Keratinocyte (primary cell): ENCODE data around the gene CACNG4. TPM values are rescaled to one million over a fixed set of nuclear protein-coding genes. Genes with fewer than 3 reads are reported as not detected.

Source experiments
- DNase-seq: peaks from one replicate; pipeline ENCODE4 v3.0.0-alpha.2; 2011; ENCODE audit warnings: low read depth, missing footprints, low spot score
- FAIRE-seq: peaks from 2 replicates; lab custom pipeline; 2011; peaks lifted over from hg19 to GRCh38; lab: Jason Lieb, UNC
- H2AFZ ChIP-seq: 2 replicates; pipeline ENCODE4 v1.6.0; 2012; ENCODE audit warnings: low read length, control low read depth, inconsistent platforms; ENCODE audit not compliant: control insufficient read depth
- H3K27ac ChIP-seq: 2 replicates; pipeline ENCODE4 v1.5.1; 2011; ENCODE audit warnings: low read length; ENCODE audit not compliant: control insufficient read depth, insufficient read depth
- H3K27me3 ChIP-seq: 3 replicates; pipeline ENCODE4 v1.6.0; 2011; ENCODE audit warnings: low read length; ENCODE audit not compliant: control insufficient read depth, insufficient read depth; ENCODE audit errors: extremely low read depth
- H3K36me3 ChIP-seq, 2 experiments: 2 replicates in 1 of 2; 3 replicates in 1 of 2; pipeline ENCODE4 v1.5.1; 2011; ENCODE audit warnings: low read length in 2 of 2, mild to moderate bottlenecking in 1 of 2; ENCODE audit not compliant: control insufficient read depth in 2 of 2, insufficient read depth in 2 of 2; ENCODE audit errors: extremely low read depth in 1 of 2
- H3K4me1 ChIP-seq: 3 replicates; pipeline ENCODE4 v1.5.1; 2011; ENCODE audit warnings: low read length; ENCODE audit not compliant: control insufficient read depth, insufficient read depth; ENCODE audit errors: extremely low read depth
- H3K4me2 ChIP-seq: 3 replicates; pipeline ENCODE4 v1.6.0; 2011; ENCODE audit warnings: low read depth, low read length; ENCODE audit not compliant: control insufficient read depth, insufficient read depth; ENCODE audit errors: extremely low read depth
- H3K4me3 ChIP-seq, 3 experiments: fragments of 200-600 bp in 1 of 3; sonication (generic) in 1 of 3; 2 replicates in 2 of 3; 3 replicates in 1 of 3; pipeline ENCODE4 v1.5.1; 2011 to 2016; ENCODE audit warnings: low read length in 3 of 3, mild to moderate bottlenecking in 3 of 3, control low read depth in 2 of 3, inconsistent platforms in 1 of 3, low read depth in 1 of 3, mixed read lengths in 1 of 3, mixed run types in 1 of 3, moderate library complexity in 1 of 3; ENCODE audit not compliant: control insufficient read depth in 2 of 3, insufficient read depth in 2 of 3; ENCODE audit errors: extremely low read depth in 1 of 3
- H3K79me2 ChIP-seq: 2 replicates; pipeline ENCODE4 v1.6.0; 2012; ENCODE audit warnings: low read length; ENCODE audit not compliant: control insufficient read depth, insufficient read depth
- H3K9ac ChIP-seq: 3 replicates; pipeline ENCODE4 v1.6.0; 2011; ENCODE audit warnings: low read length; ENCODE audit not compliant: control insufficient read depth, insufficient read depth; ENCODE audit errors: extremely low read depth
- H3K9me1 ChIP-seq: 3 replicates; pipeline ENCODE4 v1.6.0; 2011; ENCODE audit warnings: low read length; ENCODE audit not compliant: control insufficient read depth, insufficient read depth; ENCODE audit errors: extremely low read depth
- H3K9me3 ChIP-seq: 2 replicates; pipeline ENCODE4 v1.5.1; 2012; ENCODE audit warnings: low read depth, low read length; ENCODE audit not compliant: control insufficient read depth
- H4K20me1 ChIP-seq: 3 replicates; pipeline ENCODE4 v1.6.0; 2011; ENCODE audit warnings: low read length; ENCODE audit not compliant: control insufficient read depth, insufficient read depth; ENCODE audit errors: extremely low read depth
- EZH2 ChIP-seq: IDR thresholded peaks from one replicate; pipeline ENCODE4 v1.6.1; 2012; ENCODE audit warnings: inconsistent platforms, mild to moderate bottlenecking, low read length, moderate library complexity
- dilution Hi-C: fragments of 300-500 bp; cut with MboI; formaldehyde crosslinking; loops from one replicate; pipeline ENCODE4 v1.7.0; 2020; ENCODE audit warnings: low sequenced_read_pairs; ENCODE audit not compliant: extremely low pct_ligation_motif_present
- polyA plus RNA-seq, 5 experiments: library from polyadenylated mRNA; depleted of rRNA in 3 of 5; stranded (reverse) in 3 of 5; stranded (forward) in 1 of 5; unstranded in 1 of 5; fragments of >200 nt; gene quantifications; 1 replicate in 1 of 5; 2 replicates in 3 of 5; 3 replicates in 1 of 5; pipeline versions ENCODE4 v1.2.1 to v1.2.3, GENCODE V29; 2011 to 2012; ENCODE audit warnings: missing spikeins in 2 of 5, low read depth in 1 of 5, low replicate concordance in 1 of 5
- TF ChIP-seq, protein P1 (sequence below), 3 experiments: IDR thresholded peaks in 1 of 3; conservative IDR thresholded peaks in 1 of 3; optimal IDR thresholded peaks in 1 of 3; 2 replicates in 2 of 3; 3 replicates in 1 of 3; pipeline versions ENCODE3 to v1.5.1; 2011; ENCODE audit warnings: low read length in 3 of 3, mild to moderate bottlenecking in 3 of 3, moderate library complexity in 2 of 3, control low read depth in 1 of 3, inconsistent platforms in 1 of 3; ENCODE audit not compliant: insufficient read depth in 2 of 3; ENCODE audit errors: extremely low read depth in 1 of 3

The CACNG4 gene
- polyA plus RNA-seq, 1 donor (not counting 4 experiments of a cell fraction or from before 2014, with no cell fraction given), result not detected

DNA sequence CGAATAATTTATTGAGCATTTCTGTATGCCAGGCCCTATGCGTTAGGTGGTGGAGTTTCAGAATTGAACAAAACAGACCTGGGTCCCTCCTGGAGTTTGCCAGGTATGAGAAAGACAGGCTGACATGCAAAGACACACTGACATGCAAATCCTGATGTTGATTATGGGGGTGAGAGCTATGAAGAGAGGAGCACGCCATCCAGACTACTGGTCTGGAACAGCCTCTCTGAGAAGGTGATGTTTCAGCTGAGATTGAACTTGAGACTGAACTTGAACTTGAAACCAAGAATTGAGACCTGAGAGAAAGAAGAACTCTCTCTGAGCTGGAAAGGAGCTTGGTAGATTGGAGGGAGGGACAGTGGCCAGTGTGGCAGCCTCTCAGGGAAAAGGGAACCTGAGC is 14.2 kb upstream of the CACNG4 start:
- FAIRE-seq, result no peak
- Histone ChIP-seq H2AFZ (no peak overlapping the region), H3K4me1 (peaks cover 42% of the 10 kb centered on the region), H3K4me2 (no peak overlapping the region), H3K27ac (no peak overlapping the region), H3K4me3 (no peak overlapping the region), H3K9me3 (no peaks in the 10 kb centered on the region), H3K36me3 (no peaks in the 10 kb centered on the region), H4K20me1 (no peaks in the 10 kb centered on the region), H3K9me1 (no peaks in the 10 kb centered on the region), H3K79me2 (no peaks in the 10 kb centered on the region), H3K9ac (no peak overlapping the region), H3K27me3 (no peaks in the 10 kb centered on the region)
- DNase-seq, result no peak
- dilution Hi-C loops, result no loop called here
- TF ChIP-seq, protein P1, sequence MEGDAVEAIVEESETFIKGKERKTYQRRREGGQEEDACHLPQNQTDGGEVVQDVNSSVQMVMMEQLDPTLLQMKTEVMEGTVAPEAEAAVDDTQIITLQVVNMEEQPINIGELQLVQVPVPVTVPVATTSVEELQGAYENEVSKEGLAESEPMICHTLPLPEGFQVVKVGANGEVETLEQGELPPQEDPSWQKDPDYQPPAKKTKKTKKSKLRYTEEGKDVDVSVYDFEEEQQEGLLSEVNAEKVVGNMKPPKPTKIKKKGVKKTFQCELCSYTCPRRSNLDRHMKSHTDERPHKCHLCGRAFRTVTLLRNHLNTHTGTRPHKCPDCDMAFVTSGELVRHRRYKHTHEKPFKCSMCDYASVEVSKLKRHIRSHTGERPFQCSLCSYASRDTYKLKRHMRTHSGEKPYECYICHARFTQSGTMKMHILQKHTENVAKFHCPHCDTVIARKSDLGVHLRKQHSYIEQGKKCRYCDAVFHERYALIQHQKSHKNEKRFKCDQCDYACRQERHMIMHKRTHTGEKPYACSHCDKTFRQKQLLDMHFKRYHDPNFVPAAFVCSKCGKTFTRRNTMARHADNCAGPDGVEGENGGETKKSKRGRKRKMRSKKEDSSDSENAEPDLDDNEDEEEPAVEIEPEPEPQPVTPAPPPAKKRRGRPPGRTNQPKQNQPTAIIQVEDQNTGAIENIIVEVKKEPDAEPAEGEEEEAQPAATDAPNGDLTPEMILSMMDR (optimal IDR thresholded peaks at IDR 0.05 in 1 of 3, IDR thresholded peaks at IDR 0.05 in 1 of 3, conservative IDR thresholded peaks at IDR 0.05 in 1 of 3; ENCODE audit: extremely low read depth in 1 of 3, insufficient read depth in 2 of 3, low read length in 3 of 3), result no peak
- no peak for TF ChIP-seq EZH2

DNA sequence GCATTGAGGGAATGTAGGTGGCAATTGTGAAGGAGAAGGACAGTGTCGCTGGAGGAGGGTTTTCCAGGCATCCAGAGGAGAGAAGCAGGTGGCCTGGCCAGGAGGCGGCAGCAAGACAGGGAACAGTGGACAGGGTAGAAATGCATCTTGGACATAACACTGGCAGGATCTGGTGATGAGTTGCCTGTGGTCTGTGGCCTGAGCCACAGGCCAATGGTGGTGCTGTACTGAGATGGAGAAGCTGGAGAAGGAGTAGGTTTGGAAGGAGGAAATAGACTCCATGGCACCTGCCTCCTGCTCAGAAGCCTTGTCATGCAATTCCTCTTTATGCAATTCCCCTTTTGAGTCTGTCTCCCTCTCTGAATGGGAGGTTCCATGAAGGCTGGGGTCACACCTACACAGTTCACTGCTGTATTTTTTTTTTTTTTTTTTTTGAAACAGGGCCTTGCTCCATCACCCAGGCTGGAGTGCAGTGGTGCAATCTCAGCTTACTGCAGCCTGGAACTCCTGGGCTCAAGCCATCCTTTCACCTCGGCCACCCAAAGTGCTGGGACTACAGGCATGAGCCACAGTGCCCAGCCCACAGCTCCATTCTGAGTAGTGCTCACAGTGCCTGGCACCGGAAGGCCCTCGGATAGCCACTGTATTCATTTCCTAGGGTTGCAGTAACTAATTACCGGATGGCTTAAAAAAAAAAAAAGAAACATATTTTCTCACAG is 13.5 kb upstream of the CACNG4 start:
- Histone ChIP-seq H3K4me1 (peaks cover 38% of the 10 kb centered on the region), H3K9me3 (no peaks in the 10 kb centered on the region), H3K9me1 (no peaks in the 10 kb centered on the region), H3K27me3 (no peaks in the 10 kb centered on the region), H3K36me3 (no peaks in the 10 kb centered on the region), H3K4me3 (no peak overlapping the region), H4K20me1 (no peaks in the 10 kb centered on the region), H3K4me2 (peak overlapping the region; percentile 83), H3K79me2 (no peaks in the 10 kb centered on the region), H3K27ac (peak overlapping the region; percentile 77), H3K9ac (peak overlapping the region; percentile 42), H2AFZ (no peak overlapping the region)
- TF ChIP-seq, protein P1 (optimal IDR thresholded peaks at IDR 0.05 in 1 of 3, IDR thresholded peaks at IDR 0.05 in 1 of 3, conservative IDR thresholded peaks at IDR 0.05 in 1 of 3; ENCODE audit: extremely low read depth in 1 of 3, insufficient read depth in 2 of 3, low read length in 3 of 3), result no peak
- no peak for TF ChIP-seq EZH2
- peak; percentile 9 for FAIRE-seq
- dilution Hi-C loops, result no loop called here
- no peak for DNase-seq
